Renal cortex interstitium (tissue), 11 donors: ENCODE data around the gene RCOR1. TPM values are rescaled to one million over a fixed set of nuclear protein-coding genes. Genes with fewer than 3 reads are reported as not detected.

Source experiments
- DNase-seq, 11 donors: peaks; one replicate each; pipeline ENCODE4 v3.0.0-alpha.2; 2013; ENCODE audit warnings: low read depth in 9 of 11, low spot score in 4 of 11; ENCODE audit errors: extremely low read depth in 1 of 11
- polyA plus RNA-seq, 3 donors: library from polyadenylated mRNA; unstranded; fragments of 120-200 nt; gene quantifications; one replicate each; pipeline ENCODE4 v1.2.1, GENCODE V29; 2013; ENCODE audit not compliant: insufficient read length in 3 of 3

RCOR1 gene
- polyA plus RNA-seq, 3 donors, result 35.8 to 43.1 (median 38.0) TPM

DNA sequence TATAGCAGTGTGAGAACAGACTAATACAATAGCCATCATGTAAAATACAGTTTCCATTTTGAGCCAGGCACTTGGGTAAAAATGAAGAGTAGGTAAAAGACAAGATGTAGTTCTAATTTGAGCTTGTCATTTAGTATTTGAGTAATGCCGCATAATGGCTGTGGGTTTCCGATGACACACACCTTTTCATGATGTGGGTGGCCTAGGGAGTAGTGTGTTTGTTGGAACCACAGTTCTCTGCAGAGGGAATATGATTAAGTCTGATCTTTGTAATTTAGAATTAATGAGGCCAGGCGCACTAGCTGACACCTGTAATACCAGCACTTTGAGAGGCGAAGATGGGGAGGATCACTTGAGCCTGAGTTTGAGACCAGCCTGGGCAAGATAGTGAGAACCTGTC, 61.8 kb downstream of the RCOR1 start:
- no peak for DNase-seq

DNA sequence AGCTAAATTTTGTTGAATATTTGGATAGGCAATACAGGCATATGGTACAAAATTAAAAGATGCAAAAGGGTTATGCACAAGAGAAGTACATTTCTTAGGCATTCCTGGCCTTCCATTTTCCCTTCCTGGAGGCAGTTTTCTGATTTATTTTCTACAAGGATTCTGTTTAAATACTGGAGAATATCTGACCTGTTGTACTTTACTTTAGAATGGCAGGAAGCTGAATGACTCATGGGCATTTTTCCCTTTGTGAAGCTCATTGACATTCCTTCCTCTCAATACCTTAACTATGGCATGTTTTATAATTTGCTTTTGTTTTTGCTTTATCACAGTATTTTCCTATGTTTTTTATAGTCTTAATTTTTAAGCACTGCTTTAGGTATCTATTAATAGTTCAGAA, 62.7 kb downstream of the RCOR1 start:
- DNase-seq, result no peak

GRCh38 chr14:102659797-102660196, 67.3 kb downstream of the RCOR1 start:
- DNase-seq, result no peak

GRCh38 chr14:102661614-102662013, 69.2 kb downstream of the RCOR1 start:
- DNase-seq, result no peak

GRCh38 chr14:102662636-102663430, 70.4 kb downstream of the RCOR1 start:
- no peak for DNase-seq

GRCh38 chr14:102663440-102663839, 71.0 kb downstream of the RCOR1 start:
- no peak for DNase-seq

DNA sequence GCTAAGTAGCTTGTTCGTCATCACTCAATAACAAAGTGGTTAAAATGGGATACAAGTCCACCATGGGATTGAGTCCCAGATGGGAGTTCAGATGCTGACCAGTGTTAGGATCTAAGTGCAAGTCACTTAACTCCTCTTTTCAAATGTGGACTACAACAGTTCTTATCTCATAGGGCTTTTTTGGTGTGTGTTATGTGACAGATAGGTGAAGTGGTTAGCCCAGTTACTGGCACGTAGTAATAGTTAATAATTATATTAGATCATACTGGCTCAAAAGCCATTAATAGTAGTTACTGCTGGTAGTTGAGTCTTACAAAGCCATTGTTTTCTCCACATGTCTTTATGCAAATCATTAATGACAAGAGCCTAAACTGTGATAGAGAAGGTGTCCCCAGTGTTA, 73.2 kb downstream of the RCOR1 start:
- no peak for DNase-seq

DNA sequence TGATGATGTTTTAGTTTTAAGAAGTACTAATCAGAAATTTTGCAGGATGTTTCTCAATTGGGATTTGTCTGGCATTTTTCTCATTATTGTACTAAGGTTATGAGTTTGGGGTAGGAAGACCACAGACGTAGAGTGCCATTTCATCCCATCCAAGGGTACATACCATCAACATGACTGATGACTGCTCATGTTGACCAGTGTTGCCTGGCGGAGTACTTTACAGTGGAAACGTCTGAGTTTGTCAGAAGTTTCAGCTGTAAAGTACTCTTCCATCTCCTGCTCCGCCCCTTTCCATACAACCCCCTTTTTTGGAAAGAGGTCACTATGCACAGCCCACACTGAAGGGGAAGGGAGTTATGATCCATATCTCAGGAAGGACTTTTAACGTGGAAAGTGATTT, 74.2 kb downstream of the RCOR1 start:
- DNase-seq, result no peak

- DNase-seq, result no peak
Observed at GRCh38 chr14:102667703-102668102, 75.3 kb downstream of the RCOR1 start.

DNA sequence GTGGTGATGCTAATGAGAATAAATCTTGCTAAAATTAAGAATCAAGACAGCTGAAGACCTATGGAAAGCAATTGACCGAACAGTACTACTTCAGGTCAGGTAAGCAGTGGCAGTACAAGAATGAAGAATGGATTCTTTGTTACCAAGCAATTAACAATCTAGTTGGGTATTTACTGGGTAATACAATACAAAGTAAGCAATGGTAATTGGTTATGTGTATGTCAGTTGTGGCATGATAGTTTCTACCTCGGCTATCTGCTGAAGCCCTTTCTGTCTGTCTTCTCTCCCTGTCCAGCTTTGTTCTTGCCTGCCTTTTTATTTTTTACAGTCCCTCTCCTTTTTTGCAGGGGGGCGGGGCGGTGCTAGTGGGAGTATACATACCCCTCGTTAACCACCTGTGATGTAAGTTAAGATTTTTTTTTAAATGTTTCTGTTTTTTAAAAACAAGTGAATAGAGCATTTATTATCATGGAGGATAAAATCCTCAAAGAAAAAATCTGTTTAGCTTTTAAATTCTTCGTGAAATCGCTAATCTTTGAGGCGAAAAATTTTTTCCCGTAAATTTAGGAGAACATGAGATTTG, 75.9 kb downstream of the RCOR1 start:
- DNase-seq, result no peak

GRCh38 chr14:102671410-102671809, 79.0 kb downstream of the RCOR1 start:
- DNase-seq, result no peak

DNA sequence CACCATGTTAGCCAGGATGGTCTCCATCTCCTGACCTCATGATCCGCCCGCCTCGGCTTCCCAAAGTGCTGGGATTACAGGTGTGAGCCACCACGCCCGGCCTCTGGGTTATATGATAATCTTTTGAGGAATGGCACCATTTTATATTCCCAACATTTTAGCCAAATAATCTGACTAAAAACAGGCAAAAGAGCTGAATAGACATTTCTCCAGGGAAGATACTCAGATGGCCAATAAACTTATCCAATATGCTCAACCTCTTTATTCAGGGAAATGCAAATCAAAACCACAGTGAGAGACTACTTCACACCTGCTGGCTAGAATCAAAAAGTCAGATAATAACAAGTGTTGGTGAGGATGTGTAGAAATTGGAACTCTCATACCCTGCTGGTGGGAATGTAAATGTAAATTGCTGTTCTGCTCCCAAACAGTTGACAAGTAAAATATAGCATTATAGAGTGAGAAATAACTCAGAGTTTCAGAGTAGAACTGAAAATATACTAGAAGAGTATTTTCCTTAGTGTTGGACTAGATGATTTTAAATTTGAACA, 80.0 kb downstream of the RCOR1 start:
- DNase-seq, result no peak

DNA sequence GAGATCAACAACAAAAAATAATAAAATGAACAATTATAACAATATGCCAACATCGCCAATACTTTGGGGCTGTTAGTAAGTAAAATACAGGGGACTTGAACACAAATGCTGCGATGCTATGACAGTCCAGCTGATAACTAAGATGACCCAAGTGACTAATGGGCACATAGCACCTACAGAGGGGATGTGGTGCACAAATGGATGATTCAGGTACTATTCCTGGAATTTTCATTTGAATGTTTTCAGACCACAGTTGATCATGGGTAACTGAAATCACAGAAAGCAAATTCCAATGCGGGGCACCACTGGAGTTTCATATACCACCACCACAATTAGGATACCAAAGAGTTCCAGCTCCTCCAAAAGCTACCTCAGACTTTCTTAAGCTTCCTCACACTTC, 82.9 kb downstream of the RCOR1 start:
- DNase-seq, result no peak

GRCh38 chr14:102678394-102678793, 85.9 kb downstream of the RCOR1 start:
- no peak for DNase-seq

DNA sequence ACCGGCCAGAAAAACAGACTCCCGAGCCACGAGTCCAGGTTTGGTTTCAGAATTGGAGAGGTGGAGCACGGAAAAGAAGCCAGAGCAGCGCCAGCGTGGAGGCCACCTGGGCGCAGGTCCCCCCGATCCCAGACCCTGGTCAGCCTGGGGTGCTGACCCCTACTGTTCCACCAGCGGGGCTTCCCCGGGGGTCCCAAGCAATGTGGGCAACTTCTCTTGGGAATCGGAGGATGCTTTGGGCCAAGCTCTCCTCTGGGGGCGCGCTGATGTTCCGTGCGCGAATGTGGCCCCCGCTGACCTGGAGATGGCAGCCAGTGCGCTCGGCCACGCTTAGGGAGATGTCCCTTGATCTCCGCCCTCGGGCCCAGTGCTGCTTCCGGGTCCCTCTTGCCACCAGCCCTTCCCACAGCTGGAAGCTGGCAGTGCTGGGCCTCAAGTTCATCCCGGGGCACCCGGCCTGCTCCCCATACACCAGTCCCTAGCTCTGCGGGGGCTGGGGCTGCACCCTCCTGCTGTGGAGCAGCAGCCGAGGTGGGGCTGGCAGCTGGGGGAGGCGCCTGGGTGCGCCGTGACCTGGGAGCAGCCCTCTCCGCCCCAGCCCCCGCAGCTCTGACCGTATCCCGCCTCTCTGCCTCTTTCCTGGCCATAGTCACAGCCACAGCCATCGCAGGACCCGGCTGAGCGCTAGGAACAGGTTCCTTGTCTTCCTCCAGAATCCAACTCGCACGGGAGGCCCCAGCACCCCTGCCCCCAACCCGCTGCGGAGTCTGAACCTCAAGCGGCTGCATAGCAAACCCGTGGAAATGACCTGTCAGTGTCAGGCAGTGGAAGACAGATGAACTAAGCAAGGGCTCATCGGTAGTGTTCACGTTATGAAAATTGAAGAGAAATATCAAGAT, 91.2 kb downstream of the RCOR1 start:
- no peak for DNase-seq

- DNase-seq, result no peak
Observed at GRCh38 chr14:102684298-102684663, 91.8 kb downstream of the RCOR1 start.

DNA sequence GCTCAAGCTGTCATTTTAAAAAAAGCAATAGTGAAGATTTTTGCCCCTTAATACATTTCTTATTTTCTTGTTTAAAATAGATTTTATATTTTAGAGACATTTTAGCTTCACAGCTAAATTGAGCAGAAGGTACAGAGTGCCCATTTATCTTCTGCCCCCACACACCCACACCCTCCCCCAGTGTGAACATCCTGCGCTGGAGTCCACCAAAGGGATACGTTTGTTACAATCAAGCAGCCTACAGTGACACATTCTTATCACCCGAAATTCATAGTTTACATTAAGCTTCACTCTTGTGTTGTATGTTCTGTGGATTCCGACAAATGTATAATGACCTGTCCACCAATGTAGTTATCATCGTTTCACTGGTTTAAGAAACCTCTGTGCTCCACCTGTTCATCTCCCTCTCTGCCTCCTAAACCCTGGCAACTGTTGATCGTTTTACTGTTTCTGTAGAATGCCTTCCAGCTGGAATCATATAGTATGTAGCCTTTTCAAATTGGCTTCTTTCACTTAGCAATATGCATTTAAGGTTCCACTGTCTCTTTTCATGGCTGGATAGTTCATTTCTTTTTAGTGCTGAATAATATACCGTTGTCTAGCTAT, 93.8 kb downstream of the RCOR1 start:
- DNase-seq, result no peak

DNA sequence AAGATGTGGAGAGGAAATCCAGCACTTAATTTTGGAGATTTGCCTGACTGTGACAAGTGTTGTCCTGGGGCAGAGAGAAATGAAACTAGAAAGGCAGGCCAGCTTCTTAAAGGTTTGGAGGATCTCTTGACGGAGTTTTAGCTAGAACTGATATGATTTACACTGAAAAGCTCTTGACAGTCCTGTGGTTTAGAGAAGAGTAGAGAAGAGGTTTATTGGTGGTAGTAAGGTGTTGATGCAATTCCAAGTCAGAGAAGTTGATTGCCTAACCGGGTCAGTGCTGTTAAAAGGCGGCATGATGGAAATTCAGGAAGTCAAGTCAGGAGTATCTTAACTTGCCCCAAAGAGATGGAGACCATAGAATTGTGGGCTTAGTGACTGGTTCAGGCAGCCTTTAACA, 95.8 kb downstream of the RCOR1 start:
- no peak for DNase-seq

- DNase-seq, result no peak
Observed at GRCh38 chr14:102690509-102691286, 98.2 kb downstream of the RCOR1 start.
